HG02938 (cell line): Measurements from ENCODE around the gene ADAMTS2.

Source experiments
- ATAC-seq: cut with Tn5 transposase; IDR thresholded peaks from one replicate; pipeline ENCODE4 v1.9.1; 2021; ENCODE audit warnings: mild to moderate bottlenecking, moderate library complexity; ENCODE audit not compliant: unreplicated experiment

ADAMTS2 gene

DNA sequence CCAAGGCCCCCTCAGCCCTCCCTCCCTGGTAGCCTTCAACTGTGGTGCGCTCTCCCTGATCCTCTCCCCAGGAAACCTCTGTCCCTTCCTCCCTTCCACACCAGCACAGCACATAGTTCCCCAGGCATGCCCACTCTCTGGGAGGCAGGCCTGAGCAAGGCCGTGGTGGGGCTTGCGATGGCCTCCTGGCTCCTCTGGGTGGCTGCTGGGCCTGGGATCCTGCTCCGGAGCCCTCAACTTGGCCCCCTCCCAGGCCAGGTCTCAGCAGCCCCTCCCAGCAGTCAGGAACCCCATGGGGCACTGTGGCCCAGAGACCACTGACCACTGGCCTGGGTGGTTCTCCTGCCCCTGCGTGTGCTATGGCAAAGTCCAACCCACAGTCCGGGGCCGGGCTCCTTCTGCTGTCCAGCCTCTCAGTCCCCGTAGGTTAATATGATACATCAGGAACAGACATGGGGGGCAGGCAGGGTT is 159.3 kb downstream of the ADAMTS2 start:
- ATAC-seq = no peak

DNA sequence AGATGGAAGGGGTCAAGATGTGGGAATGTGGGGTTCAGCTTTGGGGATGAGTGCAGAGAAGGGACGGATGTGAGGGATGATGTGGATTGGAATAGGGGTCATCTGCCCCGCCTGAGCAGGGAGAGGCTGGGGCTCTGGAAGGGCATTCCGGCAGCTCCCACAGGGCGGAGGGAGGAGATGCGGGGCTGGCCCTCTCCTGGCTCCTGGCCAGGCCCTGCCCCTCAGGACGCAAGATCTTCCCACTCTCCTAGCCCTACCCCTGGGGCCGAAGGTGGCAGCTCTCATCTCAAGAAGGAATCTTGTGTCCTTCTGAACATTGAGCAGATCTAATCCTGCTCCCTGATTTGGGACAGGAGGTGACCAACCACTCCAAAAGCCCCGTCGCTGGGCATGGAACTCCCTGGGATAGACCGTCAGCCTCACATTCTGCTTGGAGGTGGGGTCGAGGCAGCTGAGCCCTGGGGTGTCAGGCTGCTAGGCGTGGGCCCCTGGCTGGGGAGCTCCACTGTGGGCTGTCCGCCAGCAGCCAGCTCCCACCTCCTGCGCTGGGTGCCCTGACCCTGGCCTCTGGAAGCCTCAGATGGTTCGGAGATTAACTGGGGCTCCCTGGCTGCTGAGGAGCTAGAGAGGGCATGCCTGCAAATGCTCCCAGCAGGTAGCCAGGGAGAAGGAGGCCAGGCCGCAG is 159.9 kb downstream of the ADAMTS2 start:
- no peak for ATAC-seq

DNA sequence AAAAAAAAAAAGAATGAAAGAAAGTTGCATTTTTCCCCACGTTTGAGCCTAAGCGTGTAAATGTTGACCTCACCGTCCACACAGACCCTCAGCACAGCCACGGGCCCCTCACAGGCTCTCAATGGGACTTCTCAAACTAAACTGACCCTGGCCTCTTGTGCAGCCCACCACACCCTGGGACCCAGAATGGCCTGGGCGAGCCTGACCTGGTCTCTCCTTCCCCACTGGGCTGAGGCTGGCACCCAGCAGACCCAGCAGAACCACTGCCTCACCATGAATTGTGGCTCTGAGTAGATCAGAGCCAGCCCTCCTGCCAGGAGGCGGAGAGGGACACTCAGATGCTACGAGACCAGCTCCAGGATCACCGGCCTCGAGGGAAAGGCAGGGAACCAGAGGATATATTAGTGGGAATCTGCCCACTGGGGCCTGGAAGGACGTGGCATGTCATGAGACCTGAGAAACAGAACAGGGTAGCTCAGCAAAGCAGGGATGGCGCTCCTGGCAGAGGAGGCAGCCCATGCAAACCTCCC is 160.7 kb downstream of the ADAMTS2 start:
- no peak for ATAC-seq

DNA sequence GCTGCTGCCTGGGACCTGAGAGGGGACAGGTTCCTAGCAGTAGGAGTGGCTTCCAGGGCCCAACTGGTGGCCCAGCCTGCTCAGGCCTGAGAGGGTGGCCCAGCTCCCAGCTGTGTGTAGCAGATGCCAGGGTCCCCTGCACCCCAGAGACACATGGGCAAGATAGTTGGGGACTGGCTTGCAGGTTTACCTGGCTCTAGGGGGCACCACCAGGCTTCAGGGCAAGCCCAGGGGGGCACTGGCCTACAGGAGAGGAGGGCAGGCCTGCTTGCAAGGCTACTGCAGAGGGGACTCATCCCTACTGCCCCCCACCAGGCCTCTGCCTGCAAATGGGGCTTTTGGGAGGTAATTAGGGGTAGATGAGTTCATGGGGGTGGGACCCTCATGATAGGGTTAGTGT is 161.8 kb downstream of the ADAMTS2 start:
- no peak for ATAC-seq

DNA sequence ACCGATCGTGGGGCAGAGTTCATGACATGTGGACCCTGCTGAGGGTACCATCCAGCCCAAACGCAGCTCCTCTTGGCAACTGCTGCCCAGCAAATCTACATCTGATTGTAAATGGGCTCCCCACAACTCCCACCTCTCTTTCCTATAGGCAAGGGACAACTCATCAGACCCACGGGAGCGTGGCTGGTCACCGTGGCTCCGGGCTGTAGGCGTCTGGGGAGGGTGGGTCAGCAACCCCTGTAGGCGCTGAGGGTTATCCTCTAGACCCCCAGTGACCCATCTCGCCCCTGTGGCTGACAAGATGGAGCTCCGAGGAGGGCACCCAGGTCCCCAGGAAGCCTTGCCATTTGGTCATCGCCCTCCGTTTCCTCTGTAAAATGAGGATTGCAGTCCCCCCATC is 162.7 kb downstream of the ADAMTS2 start:
- ATAC-seq = no peak

DNA sequence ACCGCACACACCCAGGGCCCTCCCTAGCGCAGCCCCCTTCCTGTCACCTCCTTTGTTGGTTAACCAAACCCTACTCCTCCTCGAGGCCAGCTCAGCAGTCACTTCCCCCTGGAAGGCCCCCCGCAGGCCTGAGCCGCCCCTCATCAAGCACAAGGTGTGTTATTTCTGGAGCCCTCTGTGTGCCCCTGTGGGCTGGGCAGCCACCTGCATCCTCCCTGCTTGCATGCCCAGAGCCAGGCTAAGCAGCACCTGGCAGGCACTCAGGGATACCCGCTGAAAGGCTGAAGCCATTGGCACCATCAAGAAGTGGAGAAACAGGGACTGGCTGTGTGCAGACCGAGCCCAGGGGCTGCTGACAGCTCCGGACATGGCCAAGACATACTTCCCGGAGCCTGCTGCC is 163.3 kb downstream of the ADAMTS2 start:
- no peak for ATAC-seq

DNA sequence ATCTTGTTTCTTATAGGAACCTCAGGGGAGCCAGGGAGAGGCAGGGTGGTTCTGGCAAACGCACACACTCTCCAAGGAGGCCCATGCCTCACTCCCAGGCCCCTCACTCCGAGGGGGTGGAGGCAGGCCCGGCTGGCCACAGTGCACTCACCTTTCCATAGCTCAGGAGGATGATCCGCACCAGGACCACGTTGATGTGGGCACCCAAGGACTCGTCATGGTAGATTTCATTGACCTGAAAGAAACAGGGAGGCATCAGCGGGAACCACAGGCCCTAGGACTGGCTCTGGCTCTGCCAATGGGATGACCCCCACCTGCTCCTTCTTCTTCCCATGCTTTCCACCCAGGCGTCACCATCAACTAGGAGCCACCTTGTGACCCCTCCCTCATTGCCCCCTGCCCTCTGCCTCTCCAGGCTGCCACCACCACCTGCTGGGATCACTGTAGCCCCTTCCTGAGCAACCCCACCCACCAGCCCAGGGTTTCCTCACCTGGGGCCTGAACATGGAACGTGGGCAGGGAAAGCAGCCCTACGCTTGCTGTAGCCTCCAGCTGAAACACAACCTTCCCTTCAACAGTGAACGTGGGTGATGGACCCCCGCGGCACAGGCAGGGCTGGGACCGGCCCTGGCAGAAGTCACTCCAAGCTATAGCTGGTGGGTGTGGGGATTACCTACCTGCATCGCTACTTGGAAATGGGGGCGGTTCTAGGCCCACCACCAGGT is 164.2 kb downstream of the ADAMTS2 start:
- no peak for ATAC-seq

DNA sequence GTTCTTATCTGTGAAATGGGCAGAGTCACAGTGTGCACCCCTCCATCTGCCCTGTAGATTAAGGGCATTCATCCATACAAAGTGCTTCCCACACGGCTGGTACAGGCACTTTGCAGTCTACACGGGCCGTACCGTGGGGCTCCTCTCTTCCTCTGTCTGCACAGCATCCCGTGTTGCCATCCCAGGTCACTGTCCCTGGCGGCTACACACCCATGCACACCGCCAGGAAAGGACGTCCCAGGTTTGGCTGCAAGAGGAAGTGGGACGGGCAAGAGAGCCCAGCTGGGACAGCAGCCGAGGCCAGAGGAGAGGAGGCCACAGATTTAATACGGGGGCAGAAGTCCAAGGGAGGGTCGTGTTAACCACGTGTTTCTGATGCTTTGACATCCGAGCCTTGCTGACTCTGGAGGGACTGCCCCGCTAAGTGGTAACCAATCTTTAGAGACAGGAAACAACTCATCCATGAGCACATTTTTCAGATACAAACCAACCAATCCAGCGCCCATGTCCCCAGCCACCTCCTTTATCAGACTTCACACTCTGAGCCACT is 165.1 kb downstream of the ADAMTS2 start:
- ATAC-seq = no peak

DNA sequence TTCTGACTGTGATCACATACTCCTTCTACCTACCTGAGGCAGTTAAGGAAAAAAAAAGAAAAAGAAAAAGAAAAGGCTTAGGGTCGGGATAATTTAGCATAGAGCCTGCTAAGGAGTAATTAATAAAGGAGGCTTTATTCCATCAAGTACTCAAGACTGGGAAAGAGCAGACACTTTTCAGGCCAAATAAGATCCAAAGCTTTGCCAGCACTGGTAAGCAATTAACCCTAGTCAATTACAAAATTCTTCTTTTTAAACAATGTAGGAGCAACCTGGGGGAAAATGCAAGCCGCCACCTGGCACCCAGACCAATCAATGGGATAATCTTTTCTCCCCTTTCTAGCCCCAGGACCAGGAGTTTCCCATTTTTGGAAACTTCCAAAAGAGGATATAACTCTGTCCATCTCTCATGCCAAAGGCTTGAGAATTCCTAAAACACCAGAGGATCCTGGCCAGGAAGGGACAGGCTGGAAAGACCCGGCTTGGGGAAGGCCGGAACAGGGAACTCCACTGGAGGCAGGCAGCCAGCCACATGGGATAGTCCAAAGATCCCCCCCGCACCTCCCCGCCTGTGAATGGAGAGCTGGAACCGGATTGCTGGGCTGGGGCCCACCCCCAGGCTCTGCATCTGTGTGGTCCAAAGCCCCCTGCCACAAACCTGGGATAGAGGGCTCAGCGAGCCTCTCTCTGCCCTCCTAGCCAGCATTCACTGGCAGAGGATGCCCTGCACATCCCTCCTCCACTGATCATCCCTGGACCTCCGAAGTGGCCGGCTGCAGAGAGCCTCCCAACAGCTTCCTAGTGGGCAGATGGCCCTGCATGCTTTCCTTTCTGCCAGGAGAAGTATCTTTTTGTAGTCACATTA is 167.3 kb downstream of the ADAMTS2 start:
- no peak for ATAC-seq

DNA sequence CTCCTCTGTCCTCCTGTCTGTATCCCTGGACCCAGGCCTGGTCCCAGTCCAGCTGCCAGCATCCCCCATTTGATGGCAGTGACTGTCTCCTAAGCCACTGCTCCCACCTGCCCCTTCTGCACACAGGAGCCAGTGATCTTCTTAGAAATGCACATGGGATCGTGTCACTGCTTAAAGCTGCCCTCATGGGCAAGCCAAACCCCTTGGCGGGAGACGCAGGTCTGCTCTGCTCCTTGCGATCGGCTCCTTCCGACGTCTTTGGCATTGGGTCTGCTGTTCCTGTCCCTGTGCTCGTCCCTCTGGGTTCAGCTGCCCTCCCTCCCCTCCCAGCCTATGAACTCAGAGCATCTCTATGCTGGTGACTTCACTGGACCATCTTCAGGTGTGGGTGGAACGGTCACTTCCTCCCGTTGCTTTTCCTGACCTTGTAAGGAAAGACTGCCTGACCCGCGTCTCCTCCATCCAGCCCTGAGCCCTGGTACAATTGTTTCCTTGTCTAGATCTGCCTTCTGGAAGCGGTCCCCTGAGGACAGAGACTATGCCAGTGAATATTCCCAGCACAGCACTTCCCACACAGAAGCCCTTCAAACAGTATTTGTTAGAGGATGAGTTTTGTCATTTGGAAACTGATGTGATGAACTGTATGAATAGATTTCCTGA is 168.6 kb downstream of the ADAMTS2 start:
- ATAC-seq = no peak

DNA sequence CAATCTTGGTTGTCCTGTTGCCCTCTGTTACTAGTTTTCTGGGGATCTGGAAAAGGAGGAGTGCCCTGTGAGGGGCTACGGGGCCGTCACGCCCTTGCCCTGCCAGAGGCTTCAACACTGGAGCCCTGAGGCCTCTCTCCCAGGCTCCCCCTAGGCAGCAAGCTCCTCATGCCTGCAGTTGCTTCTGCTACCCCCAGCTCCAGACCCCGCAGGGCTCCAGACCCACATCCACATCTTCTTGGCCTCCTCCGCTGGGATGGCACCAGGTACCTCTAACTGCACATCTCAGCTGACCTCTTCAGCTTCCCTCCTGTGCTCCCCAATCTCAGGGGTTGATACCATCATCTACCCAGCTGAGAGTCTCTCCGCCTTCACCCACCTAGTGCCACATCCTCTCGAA is 169.1 kb downstream of the ADAMTS2 start:
- no peak for ATAC-seq

DNA sequence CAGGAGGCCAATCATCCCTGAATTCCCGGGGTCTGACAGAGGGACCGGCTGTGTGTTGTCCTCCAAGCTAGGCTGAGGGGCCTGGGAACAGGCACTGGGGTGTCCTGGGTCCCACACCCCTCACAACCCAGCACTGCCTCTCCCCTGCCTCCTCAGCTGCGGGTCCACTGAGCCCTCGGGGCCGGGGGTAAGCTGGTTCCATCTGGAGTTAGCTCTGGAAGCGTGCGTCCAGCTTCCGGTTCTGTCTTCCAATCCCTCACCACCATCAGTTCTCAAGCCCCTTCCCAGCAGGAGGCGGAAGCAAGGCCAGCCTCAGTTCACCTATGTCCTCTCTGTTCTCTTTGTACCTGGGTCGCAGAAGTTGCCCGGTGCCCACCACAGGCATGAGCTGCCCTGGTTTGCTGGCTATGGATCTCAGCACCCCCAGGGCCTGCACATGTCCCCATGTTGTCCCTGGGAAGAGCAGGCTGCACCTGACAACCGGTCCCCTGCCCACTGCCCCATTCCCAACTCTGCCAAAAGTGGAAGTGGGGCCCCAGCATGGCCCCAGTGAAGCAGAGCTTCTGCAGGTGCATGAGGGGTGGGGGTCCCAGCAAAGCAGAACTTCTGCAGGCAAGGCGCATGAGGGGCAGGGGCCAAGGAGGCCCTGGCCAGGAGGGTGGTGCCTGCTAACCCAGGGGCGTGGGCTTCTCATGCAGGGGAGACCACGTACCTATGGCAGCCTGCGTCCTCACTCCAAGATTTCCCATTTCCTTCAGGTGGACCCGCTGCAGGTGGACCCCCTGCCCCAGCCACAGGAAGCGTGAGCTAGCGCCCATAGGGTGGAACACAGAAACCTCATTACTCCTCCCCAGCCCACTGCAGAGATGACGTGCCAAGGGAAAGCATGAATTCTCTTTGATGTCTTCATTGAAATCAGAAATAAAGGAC is 173.2 kb downstream of the ADAMTS2 start:
- no peak for ATAC-seq

DNA sequence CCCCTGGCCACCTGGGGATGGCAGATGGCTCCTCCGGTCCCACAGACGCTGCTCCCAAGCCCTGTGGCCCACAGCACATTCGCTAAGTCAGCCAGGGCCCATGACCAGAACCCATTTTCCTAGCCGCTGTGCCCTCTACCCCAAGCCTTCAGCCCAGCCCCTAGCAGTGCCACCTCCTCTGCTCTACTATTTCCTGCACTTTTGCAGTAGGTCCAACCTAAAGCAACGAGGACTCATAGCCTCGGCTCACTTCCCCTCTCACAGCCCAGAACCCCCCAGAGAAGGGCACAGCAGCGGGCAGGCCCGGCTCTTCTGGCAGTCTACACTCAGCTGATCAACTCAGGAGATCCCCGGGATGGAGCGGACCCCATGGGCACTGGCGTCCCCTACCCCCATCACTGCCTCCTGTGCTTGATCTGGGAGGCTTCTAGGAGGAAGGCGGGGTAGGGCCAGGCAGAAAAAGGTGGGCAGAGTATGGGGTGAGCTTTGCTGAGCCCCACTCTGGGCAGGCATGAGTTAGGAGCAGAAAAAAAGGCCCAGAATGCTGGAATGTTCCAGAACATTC is 173.9 kb downstream of the ADAMTS2 start:
- no peak for ATAC-seq

DNA sequence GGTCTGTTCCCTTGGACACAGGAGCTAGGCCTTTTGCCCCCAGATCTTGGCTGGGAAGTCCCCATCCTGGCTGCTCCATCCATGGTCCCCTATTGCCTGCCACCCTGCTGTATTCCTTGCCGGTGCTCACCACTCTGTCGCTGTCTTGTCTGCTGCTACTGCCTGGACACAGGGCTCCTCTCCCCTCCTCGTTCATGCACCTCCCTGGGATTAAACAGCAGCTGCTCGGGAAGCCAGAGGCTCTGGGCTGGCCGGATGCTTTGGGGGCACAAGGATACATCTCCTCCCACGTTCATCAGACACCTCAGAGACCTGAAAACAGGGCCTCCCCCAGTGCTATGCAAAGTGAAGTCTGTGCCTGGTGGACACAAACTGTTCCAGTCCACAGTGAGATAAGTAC is 174.7 kb downstream of the ADAMTS2 start:
- ATAC-seq = no peak

DNA sequence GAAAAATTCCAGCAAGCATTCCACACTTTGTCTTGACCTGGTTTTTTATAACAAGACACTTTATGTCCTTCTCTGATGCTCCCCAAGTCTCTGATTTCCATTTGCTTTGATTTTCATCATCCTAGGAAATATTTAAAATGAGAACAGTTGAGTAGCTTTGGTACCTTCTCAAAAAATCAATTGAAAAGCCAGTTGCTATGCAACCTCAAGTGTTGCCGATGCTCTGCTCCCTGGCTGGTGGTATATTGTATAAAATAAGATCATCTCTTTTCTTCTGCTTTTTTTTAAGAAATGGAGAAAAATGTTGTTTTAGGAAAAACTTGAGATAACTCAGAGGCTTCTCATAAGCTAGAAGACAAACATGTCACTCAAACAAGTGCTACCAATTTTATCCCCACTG is 175.4 kb downstream of the ADAMTS2 start:
- no peak for ATAC-seq

DNA sequence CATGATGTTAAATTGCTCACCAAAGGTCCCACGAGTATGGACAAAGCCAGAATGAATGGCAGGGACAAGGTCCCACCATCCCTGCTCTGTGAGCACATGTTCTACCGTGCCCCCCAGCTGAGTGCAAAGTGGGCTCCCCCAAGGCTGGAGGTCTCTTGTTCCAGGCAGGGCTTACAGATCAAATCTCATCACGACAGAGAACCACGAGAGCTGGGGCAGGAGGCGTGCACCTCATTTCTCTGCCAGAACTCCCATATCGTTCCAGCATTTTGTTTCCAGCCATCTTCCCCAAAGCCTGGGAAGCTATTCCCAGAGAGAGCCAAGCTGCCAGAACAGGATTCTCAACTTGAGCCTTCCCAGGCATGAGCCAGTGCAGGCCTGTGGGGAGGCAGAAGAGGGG is 176.6 kb downstream of the ADAMTS2 start:
- no peak for ATAC-seq

DNA sequence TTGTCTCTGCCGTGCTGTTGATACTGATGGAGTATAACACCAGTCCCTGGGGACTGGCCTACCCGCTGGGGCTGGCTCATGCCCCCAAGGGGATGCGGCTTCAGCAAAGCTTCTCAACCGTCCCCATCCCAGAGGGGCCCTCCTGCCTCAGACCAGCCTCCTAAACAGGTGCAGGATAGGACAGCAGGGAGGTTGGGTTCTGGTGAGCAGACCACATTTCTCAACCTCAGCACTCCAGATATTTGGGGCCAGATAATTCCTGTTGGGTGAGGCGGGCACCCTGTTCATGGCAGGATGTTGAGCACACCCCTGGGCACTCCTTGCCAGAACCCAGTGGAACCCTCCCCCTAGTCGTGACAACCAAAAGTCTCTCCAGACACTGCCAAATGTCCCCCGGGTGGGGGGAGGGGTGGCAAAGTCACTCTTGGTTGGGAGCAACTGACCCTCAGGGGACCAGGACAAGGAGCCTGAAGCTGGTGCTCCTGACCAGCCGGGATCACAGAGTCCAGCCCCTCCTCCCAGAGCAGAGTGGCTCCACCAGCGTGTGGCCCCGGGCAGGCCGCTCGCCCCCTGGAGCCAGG is 177.3 kb downstream of the ADAMTS2 start:
- no peak for ATAC-seq

DNA sequence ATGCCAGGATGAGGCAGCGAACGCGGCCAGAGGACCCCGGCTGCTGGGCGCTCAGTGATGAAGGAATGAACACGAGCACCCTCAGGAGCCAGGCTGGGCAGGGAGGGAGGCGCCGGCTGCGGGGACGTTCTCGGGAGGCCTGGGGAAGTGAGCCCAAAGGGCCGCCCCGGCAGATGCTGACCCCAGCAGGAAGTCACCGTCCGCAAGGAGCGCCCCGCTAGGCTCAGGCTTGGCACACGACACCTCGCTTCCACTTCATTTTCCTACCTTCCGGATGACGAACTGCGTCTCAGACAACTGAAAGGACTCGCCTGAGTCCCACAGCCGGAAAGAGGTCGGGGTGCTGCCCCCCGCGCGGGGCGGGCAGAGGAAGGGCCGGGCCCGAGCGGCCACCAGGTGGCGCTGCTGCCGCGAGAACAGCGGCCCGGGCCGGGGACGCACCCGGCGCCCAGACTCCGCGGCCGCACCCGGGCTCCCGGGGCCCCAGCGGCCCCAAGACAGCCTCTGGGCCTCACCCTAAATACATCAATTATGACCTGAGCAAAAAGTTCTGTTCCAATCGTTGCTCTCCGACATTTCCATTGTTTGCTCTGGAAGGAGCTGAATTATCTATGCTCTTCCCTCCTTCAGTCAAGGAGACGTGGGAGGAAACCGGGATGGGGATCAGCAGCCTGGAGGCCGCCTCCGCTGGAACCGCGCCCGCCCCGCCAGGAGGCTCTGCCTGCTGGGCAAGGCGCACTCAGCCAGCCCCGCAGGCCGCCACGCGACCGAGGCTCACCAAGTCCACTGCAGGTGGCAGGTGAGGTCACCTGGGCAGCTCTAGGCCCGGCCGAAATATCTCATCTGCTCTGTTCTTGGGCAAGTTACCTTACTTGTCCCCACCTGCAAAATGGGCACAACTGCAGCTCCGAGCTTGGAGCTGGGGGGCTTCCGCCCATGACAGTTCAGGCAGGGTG is 178.1 kb downstream of the ADAMTS2 start:
- no peak for ATAC-seq
